ENCODE measurements around the gene OSCP1. TPM values are rescaled to one million over a fixed set of nuclear protein-coding genes. Genes with fewer than 3 reads are reported as not detected.

The OSCP1 gene
- total RNA-seq, 1 experiment from 2014 or later: 3.2 TPM

GRCh38 chr1:36398370-36398977, 51.8 kb downstream of the OSCP1 start:
- no peak overlapping the region for H3T11ph ChIP-seq (ENCODE audit: low read length)
- Mint-ChIP-seq H3K9me3 (no peaks in the 10 kb centered on the region; a peak in 1 of 5 replicates), H3K36me3 (ENCODE audit: insufficient read depth in 1 of 3, low read depth in 3 of 3) (peaks cover 0 to 10% (median 6%) of the 10 kb centered on the region in 3 experiments; a peak in 6 of 7 replicates), H3K4me1 (peaks cover 28% of the 10 kb centered on the region in 2 experiments), H3K4me3 (peak overlapping the region; percentile 91 to 96), H3K27ac (peak overlapping the region in 2 of 3 experiments; percentile 96 to 98; a peak in 5 of 7 replicates), H3K27me3 (ENCODE audit: low read depth) (no peaks in the 10 kb centered on the region)
- no peak overlapping the region for H2BK15ac ChIP-seq (ENCODE audit: low read depth, low read length)
- no peaks in the 10 kb centered on the region for H3K27me3 ChIP-seq (ENCODE audit: insufficient read depth, low read length)
- no peak for DNase-seq
- H3K14ac ChIP-seq (ENCODE audit: insufficient read depth, low read length): no peak overlapping the region
- no peak overlapping the region for H3K27ac ChIP-seq (ENCODE audit: insufficient read length, low read depth, low read length)
- no peak overlapping the region for H2AK5ac ChIP-seq (ENCODE audit: insufficient read length, low read length)
- no peak overlapping the region for H4K91ac ChIP-seq (ENCODE audit: insufficient read length, low read depth, low read length)
- no peak overlapping the region for H4K8ac ChIP-seq (replicated peaks; ENCODE audit: insufficient read length, low read depth, low read length)
- H2AFZ ChIP-seq (ENCODE audit: low read length): no peak overlapping the region
- TF ChIP-seq, protein P1, sequence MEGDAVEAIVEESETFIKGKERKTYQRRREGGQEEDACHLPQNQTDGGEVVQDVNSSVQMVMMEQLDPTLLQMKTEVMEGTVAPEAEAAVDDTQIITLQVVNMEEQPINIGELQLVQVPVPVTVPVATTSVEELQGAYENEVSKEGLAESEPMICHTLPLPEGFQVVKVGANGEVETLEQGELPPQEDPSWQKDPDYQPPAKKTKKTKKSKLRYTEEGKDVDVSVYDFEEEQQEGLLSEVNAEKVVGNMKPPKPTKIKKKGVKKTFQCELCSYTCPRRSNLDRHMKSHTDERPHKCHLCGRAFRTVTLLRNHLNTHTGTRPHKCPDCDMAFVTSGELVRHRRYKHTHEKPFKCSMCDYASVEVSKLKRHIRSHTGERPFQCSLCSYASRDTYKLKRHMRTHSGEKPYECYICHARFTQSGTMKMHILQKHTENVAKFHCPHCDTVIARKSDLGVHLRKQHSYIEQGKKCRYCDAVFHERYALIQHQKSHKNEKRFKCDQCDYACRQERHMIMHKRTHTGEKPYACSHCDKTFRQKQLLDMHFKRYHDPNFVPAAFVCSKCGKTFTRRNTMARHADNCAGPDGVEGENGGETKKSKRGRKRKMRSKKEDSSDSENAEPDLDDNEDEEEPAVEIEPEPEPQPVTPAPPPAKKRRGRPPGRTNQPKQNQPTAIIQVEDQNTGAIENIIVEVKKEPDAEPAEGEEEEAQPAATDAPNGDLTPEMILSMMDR (conservative IDR thresholded peaks at IDR 0.05): no peak
- no peak overlapping the region for H3K23ac ChIP-seq (ENCODE audit: insufficient read length, low read depth, low read length)
- no peaks in the 10 kb centered on the region for H3K79me2 ChIP-seq (ENCODE audit: insufficient read depth, low read length)
- peaks cover 17% of the 10 kb centered on the region for H3K23me2 ChIP-seq (ENCODE audit: insufficient read length, low read depth, low read length, poor library complexity, severe bottlenecking)
- no peak overlapping the region for H2BK20ac ChIP-seq (ENCODE audit: low read depth, low read length, poor library complexity, severe bottlenecking)
- H2BK5ac ChIP-seq (ENCODE audit: insufficient read length, low read length): no peak overlapping the region
- peaks cover 4% of the 10 kb centered on the region for H3K79me1 ChIP-seq (ENCODE audit: insufficient read depth, low read depth, low read length, poor library complexity, severe bottlenecking)
- peak overlapping the region; percentile 77 for H3K4me2 ChIP-seq (ENCODE audit: insufficient read depth, insufficient read length, low read length)
- no peak overlapping the region for H3K4ac ChIP-seq (ENCODE audit: low read depth, low read length)
- no peak overlapping the region for H3K9ac ChIP-seq (ENCODE audit: extremely low read depth, insufficient read length, low read length)
- no peak overlapping the region for H3K18ac ChIP-seq (ENCODE audit: insufficient read length, low read depth, low read length)
- WGBS (ENCODE audit: extremely low coverage, insufficient read length, low lambda C conversion rate): no CpG with 5 or more reads among the region's 7 CpGs
- no peaks in the 10 kb centered on the region for H3K9me3 ChIP-seq (ENCODE audit: control insufficient read depth, low read depth, low read length)
- H2BK120ac ChIP-seq (ENCODE audit: low read depth, low read length, poor library complexity, severe bottlenecking): no peak overlapping the region
- H4K5ac ChIP-seq (ENCODE audit: insufficient read length, low read depth, low read length): no peak overlapping the region
- H3K4me1 ChIP-seq (ENCODE audit: insufficient read depth, low read length): no peaks in the 10 kb centered on the region
- H3K56ac ChIP-seq (ENCODE audit: insufficient read length, low read depth, low read length): no peak overlapping the region
- no peaks in the 10 kb centered on the region for H4K20me1 ChIP-seq (ENCODE audit: control insufficient read depth, insufficient read depth, insufficient read length)
- no peak overlapping the region for H2BK12ac ChIP-seq (ENCODE audit: insufficient read length, low read depth, low read length)
